ENCODE data around the gene RIMBP2.

The RIMBP2 gene

DNA sequence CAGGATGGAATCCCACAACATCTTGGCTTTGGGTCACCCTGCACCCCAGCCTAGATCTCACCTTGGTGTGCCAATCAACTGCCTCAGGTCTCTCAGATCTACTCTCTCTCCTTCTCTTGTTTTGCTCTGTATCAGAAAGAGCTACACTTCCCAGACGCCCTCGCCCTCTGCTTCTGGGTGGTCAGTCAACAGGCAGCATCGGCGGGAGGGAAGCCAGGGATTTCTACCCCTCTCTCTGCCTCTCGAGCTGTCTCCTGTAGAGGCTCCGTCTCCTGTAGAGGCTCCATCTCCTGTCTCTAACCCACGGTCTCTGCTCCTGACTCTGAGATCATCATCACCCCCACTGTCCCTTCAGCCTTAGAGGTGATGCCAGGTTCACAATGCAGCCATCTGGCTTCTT lies 226.8 kb downstream of the RIMBP2 start:
- no peak for DNase-seq
- in situ Hi-C loops (cut with MboI; ENCODE audit: low pct_unique_long_range_greater_than_20kb, low sequenced_read_pairs): no loop called here

GRCh38 chr12:130488358-130488710 lies 227.8 kb downstream of the RIMBP2 start:
- in situ Hi-C loops (cut with MboI; ENCODE audit: low pct_unique_long_range_greater_than_20kb, low sequenced_read_pairs): no loop called here
- DNase-seq: no peak

DNA sequence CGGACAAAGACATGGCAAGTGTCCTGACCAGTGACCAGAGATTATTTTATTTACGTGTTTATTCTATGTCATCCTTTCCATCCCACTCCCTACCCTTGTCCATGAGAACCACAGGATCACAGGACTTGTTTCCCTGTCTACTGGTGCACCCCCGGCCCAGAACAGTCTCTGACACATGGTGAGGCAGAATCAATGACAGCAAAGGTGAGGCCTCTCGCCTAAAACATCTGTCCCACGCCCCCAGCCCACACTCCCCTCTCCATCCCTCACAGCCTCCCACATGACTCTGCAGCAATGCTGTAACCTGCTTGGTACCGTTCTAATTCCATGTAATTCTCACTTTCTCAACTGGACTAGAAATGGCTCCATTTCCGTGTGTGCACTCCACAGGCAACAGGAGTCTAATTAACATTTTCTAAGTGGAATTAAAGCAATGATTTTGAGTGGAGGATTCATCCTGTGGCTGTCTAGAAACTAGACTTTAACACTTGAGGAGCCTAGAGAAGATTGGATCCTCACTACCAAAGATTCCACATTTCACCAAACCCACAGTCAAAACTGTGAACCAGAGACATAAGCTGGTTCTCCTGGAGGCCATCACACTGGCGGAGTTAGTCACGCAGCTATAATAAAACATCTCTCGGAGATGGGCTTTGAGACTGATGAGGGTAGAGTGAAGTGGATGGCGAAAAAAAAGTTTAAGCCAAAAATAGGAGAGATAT lies 228.3 kb downstream of the RIMBP2 start:
- in situ Hi-C loops (cut with MboI; ENCODE audit: low pct_unique_long_range_greater_than_20kb, low sequenced_read_pairs): no loop called here
- no peak for DNase-seq

DNA sequence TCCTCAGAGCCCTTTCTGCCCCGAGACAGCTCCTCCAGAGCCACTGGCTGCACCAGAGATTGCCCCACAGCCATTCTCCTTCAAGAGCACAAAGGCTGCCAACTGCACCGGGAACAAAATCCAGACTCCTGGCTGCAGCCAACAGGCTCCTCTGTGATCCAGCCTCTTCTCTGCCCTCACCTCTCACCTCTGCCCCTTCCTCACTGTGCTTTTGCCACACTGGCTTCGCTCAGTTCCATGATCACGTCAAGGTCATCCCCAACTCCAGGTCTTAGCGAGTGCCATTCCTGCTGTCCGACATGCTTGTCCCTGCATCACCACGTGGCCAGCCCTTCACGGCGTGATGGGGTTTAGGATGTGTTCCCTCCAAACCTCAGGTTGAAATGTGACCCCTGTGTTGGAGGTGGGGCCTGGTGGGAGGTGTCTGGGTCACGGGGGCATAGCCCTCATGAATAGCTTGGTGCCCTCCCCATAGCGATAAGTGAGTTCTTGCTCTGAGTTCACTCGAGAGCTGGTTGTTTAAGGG lies 229.1 kb downstream of the RIMBP2 start:
- in situ Hi-C loops (cut with MboI; ENCODE audit: low pct_unique_long_range_greater_than_20kb, low sequenced_read_pairs): no loop called here
- DNase-seq: no peak

DNA sequence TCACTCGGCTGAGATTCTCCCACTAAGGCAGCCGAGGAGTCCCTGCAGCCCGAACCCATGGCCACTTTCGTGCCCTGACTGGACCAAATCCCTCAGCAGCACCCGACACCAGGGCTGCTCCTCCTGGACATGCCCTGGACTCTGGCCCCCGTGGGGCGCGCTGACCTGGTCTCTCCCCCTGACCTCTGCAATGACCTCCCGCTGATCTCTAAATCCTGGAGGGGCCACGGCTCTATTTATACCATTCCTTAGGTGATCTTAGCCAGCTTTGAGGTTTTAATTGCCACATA lies 230.0 kb downstream of the RIMBP2 start:
- in situ Hi-C loops (cut with MboI; ENCODE audit: low pct_unique_long_range_greater_than_20kb, low sequenced_read_pairs): no loop called here
- DNase-seq: no peak

DNA sequence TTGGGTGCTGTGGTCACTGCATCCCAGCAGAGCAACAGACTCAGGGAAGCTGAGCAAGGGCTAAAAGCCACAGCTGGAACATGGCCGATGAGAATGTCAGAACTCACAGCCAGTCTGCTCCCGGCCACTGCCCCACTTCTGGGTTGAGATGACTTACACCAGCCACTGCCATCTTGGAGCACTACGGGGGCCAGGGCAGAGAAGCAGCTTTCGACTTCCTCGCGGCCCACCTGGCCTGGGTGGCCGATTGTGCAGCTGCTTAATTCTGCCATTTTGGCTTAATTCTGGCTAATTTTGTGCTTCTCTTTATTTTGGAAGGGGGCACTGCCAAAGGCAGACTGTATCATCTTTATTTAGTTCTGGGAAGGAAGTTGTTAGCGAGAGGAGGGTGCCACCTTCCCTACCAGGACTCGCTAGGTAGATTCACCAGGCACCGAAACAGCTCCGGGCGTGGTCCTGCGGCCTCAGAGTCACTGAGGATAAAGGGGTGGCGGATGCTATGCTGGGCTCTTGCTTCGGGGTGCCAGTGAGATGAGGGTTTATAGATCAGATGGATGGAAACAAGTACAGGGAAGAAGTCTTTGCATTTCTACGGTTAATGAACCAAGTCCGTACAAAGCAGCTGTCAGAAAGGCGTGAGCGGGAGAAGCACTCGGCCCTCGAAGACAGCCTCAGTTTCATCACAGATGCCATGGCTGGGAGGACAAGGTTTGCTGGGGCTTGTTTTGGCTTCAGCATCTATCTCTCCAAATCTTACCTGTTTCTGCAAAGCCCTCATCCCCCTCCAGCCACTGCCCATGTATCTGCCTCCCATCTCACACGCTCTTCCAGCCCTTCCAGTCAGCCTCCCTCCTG lies 230.6 kb downstream of the RIMBP2 start:
- no peak for DNase-seq
- in situ Hi-C loops (cut with MboI; ENCODE audit: low pct_unique_long_range_greater_than_20kb, low sequenced_read_pairs): no loop called here

DNA sequence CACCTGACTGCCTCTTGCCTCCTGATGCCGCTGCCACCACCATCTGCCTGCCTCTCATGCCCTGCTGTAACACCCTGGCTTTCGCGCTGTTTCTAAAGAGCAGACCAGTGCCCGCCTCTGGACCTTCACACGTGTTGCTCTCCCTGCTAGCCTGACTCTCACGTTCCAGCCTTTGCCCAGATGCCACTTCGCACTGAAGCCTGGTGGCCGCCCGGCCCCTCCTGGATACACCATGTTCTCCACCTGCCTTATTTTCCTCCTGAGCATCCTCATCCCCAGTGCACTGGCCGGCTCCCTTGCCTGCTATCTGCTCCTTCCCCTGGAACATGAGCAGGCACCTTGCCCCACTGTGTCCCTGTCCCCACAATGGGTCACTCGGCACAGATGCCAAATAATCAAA lies 231.9 kb downstream of the RIMBP2 start:
- no peak for DNase-seq
- in situ Hi-C loops (cut with MboI; ENCODE audit: low pct_unique_long_range_greater_than_20kb, low sequenced_read_pairs): no loop called here

GRCh38 chr12:130483616-130484180 lies 232.4 kb downstream of the RIMBP2 start:
- DNase-seq: no peak
- in situ Hi-C loops (cut with MboI; ENCODE audit: low pct_unique_long_range_greater_than_20kb, low sequenced_read_pairs): no loop called here

DNA sequence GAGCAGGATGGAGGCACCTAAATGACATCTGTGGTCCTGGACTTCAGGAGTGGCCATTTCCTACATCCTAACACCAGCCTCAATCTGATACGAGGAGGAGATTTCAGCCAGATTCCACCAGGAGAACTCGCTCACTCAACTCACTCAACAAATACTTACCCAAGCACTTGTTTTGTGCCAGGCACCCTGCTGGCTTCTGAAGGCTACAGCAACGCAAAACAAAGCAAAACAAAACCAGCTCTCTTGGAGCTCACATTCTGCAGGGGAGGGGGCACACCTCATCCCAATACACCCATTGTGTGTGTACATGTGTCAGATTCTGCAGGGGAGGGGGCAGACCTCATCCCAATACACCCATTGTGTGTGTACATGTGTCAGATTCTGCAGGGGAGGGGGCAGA lies 233.7 kb downstream of the RIMBP2 start:
- in situ Hi-C loops (cut with MboI; ENCODE audit: low pct_unique_long_range_greater_than_20kb, low sequenced_read_pairs): no loop called here
- no peak for DNase-seq

- in situ Hi-C loops (cut with MboI; ENCODE audit: low pct_unique_long_range_greater_than_20kb, low sequenced_read_pairs): no loop called here
- no peak for DNase-seq
These were observed 234.7 kb downstream of the RIMBP2 start for GRCh38 chr12:130481392-130481879.

- in situ Hi-C loops (cut with MboI; ENCODE audit: low pct_unique_long_range_greater_than_20kb, low sequenced_read_pairs): no loop called here
- no peak for DNase-seq
These were observed 235.2 kb downstream of the RIMBP2 start for GRCh38 chr12:130480887-130481286.

DNA sequence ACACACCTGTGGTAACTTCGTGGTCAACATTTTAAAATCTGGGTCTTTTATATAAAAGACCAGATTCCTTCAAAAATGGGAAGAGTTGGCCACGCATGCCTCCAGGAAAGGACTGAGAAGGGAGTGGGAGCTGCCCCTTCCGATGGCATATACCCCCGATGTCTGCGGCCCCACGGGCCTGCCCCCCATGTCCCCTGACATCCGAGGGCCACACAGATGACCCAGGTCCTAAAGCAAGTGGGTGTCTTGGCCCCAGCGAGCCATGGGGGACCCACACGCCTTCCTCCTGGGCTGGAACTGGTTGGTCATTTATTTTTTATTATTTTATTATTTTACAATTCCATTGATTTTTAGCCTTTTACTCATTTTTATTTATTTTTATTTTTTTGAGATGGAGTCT lies 235.9 kb downstream of the RIMBP2 start:
- DNase-seq: no peak
- in situ Hi-C loops (cut with MboI; ENCODE audit: low pct_unique_long_range_greater_than_20kb, low sequenced_read_pairs): no loop called here

GRCh38 chr12:130479401-130480125 lies 236.5 kb downstream of the RIMBP2 start:
- in situ Hi-C loops (cut with MboI; ENCODE audit: low pct_unique_long_range_greater_than_20kb, low sequenced_read_pairs): no loop called here
- DNase-seq: no peak

GRCh38 chr12:130478786-130479185 lies 237.3 kb downstream of the RIMBP2 start:
- in situ Hi-C loops (cut with MboI; ENCODE audit: low pct_unique_long_range_greater_than_20kb, low sequenced_read_pairs): no loop called here

GRCh38 chr12:130477701-130478100 lies 238.4 kb downstream of the RIMBP2 start:
- in situ Hi-C loops (cut with MboI; ENCODE audit: low pct_unique_long_range_greater_than_20kb, low sequenced_read_pairs): no loop called here
- no peak for DNase-seq

More at GRCh38 chr12:130478786-130479185, 237.3 kb downstream of the RIMBP2 start:
- no peak for DNase-seq

DNA sequence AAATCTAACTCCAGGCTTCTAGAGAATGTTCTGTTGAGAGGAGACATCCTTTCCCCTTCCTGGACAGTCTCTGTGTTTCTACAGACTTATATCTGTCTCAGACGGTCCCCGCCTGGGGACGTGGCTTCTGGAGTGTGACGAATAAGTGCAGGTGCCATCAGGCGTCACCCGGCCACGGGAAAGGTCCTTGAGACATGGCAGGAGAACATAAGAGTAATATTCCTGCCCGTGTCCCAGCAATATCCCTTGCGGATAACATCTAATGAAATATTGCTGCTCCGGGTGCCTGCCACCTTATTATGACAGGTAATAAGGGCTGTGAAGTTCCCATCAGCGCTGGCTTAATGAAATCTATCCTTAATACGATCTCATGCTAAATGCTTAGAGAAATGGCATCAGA lies 238.8 kb downstream of the RIMBP2 start:
- in situ Hi-C loops (cut with MboI; ENCODE audit: low pct_unique_long_range_greater_than_20kb, low sequenced_read_pairs): no loop called here
- no peak for DNase-seq

GRCh38 chr12:130476451-130477135 lies 239.5 kb downstream of the RIMBP2 start:
- in situ Hi-C loops (cut with MboI; ENCODE audit: low pct_unique_long_range_greater_than_20kb, low sequenced_read_pairs): no loop called here
- DNase-seq: no peak

DNA sequence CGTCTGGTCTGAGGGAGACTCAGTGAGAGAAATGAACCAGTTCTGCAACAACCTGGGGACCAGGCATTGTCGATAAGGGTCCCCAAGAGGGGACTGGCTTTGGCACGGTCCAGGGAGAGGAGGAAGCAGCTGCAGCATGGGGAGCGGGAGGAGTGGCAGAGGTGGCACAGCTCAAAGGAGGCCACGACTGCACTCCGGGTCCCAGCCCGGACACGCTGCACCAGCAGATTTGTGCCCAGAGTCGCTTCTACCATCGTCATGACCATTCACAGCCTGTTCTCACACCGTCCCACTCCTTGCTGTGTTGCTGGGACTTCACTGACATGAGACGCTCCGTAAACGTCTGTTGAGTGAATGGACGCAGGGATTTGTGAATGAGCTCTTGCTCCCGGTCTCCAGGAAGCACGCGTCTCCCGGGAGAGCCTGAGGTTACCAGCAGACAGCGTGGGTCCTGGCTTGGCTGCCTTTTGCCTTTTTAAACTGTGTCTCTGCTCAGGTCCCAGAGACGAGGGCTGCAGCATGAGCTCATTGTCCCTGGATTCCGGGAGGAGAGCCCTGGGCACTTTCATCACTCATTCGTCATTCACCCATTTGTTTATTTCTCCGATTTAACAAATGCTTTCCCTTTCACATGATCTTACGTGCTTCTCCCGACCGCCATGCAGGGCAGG lies 241.4 kb downstream of the RIMBP2 start:
- in situ Hi-C loops (cut with MboI; ENCODE audit: low pct_unique_long_range_greater_than_20kb, low sequenced_read_pairs): no loop called here
- DNase-seq: no peak
